ENCODE results near the gene BCL2L13.
A peak's percentile ranks its signal among the peaks of the same experiment; 100 is the strongest.

BCL2L13 gene

GRCh38 chr22:17726928-17727897 is 88.7 kb downstream of the BCL2L13 start:
- no peak for DNase-seq (ENCODE audit: low spot score)

- DNase-seq (ENCODE audit: low spot score): no peak
Measured at GRCh38 chr22:17728786-17729185, 90.2 kb downstream of the BCL2L13 start.

DNA sequence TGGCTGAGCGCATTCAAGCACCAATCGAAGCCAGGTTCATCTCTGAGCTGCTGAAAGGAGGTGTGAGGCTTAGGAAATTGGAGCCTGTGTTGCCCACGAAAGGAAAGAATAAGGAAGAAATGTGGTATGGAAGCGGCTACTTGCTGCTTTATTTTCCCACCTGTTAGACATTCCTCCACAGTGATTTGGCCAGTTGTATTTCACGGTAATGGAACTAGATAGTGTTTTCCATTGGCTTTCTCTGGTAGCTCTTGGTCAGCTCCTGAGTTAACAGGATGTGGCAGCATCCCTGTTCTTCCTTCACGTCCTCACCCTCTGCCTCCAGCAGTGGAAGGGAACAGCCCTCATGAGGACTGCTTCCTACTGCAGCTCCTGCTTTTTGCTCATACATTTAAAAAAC is 91.0 kb downstream of the BCL2L13 start:
- no peak for DNase-seq (ENCODE audit: low spot score)

- DNase-seq (ENCODE audit: low spot score): no peak
Measured at GRCh38 chr22:17732251-17732854, 93.8 kb downstream of the BCL2L13 start.

GRCh38 chr22:17733466-17733865 is 94.9 kb downstream of the BCL2L13 start:
- no peak for DNase-seq (ENCODE audit: low spot score)

DNA sequence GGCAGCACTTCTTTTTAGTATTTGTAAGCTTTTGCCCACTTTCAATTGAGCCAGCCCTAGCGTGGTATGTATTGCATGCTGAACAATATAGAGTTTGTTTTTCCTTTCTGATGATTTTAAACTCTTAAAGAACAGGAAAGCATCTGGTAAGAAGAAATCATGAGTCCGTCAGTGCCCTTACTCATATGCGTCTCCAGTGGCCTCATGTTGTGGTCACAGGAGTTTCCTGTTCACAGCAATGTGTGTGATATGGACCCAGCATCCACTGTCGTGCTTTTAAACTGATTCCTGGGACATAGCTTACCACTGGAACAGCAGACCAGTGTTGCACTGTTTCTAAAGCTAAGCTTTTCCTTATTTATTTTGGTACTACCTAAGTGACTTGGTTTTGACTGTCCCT is 95.6 kb downstream of the BCL2L13 start:
- DNase-seq (ENCODE audit: low spot score): no peak

- DNase-seq (ENCODE audit: low spot score): no peak
Measured at GRCh38 chr22:17738386-17739128, 100.0 kb downstream of the BCL2L13 start.

- DNase-seq (ENCODE audit: low spot score): no peak
Measured at GRCh38 chr22:17739196-17739975, 100.8 kb downstream of the BCL2L13 start.

DNA sequence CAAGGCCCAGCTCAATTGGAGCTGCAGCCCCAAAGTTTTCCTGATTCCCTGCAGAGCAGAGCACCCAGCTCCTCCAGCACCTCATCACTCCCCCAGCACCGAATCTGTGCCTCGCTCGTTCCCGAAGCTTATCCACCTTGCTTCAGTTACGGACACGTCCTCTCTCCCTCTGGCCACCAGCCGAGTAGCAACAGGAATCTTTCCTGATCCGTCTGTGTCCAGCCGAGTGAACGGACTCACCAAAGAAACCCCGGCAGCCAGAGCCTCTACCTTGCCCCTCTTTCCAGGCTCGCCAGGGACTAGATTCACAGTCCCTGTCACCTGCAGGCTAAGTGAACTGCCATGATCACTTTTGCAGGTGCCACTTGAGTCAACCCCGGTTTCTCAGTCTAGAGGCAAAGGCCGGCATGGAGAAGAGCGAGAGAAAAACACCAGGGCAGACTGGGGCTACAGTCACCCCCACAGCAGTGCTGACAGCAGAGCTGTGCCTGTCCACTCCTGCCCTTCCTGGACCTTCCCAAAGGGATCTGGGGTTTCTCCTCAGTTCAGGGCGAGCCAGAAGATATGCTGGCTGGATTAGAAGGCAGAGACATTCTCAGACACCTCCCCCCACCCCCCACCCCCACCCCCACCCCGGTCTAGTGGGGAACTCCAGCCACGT is 103.4 kb downstream of the BCL2L13 start:
- no peak for DNase-seq (ENCODE audit: low spot score)

GRCh38 chr22:17742527-17742902 is 104.0 kb downstream of the BCL2L13 start:
- DNase-seq (ENCODE audit: low spot score): peak; percentile 87

DNA sequence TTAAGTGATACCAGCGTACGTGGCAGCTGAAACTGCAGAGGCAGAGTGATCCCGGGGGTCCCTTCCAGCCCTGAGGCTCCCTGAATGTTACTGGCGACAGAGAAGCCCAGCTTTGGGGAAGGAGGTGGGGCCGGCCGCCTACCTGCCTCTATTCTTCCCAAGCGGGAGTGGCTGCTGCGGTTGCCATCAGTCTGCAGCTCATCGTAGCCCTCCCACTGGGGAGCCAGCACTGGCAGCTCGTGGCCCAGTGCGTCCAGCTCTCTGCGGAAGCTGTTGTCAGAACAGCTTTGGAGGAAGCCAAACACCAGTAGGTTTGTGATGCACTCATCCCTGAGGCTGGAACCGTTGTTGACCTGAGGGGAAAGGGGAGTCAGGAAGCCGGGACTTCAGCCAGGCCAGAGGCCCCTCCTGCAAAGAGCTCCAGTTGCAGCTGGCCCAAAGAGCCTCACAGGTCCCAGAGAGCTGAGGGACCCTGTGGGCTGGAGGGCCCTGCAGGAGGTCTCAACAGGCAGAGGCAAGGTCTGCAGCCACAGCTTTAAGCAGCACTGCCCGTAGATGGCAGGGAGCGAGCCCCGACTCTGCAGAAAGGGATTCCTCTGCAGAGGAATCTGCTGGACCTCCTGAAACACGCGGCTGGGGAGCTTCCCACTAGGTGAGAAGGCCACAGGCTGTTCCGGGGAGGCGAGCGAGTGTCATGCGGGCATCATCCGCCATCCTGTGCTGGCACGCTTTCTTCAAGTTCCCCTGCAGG is 105.3 kb downstream of the BCL2L13 start:
- no peak for DNase-seq (ENCODE audit: low spot score)

GRCh38 chr22:17744430-17744829 is 105.9 kb downstream of the BCL2L13 start:
- DNase-seq (ENCODE audit: low spot score): no peak

DNA sequence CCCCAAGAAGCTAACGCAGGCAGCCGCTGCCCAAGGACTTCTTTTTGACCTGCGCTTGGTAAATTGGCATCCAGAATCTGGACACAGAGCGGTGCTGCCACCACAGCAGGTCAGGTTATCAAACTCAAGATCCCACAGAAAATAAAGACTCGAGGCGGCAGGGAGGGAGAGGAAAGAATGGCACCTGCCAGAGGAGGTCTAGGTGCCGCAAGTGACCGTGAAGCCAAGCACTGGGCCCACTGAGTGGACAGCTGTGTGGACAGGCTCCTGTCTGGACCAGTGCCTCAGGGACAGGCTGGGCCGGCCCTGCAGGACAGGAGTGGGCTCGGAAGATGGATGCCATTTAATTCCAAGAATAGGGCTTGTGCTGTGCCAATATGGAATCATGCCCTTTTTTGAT is 108.4 kb downstream of the BCL2L13 start:
- DNase-seq (ENCODE audit: low spot score): no peak

- DNase-seq (ENCODE audit: low spot score): no peak
Measured at GRCh38 chr22:17748555-17749353, 110.2 kb downstream of the BCL2L13 start.

DNA sequence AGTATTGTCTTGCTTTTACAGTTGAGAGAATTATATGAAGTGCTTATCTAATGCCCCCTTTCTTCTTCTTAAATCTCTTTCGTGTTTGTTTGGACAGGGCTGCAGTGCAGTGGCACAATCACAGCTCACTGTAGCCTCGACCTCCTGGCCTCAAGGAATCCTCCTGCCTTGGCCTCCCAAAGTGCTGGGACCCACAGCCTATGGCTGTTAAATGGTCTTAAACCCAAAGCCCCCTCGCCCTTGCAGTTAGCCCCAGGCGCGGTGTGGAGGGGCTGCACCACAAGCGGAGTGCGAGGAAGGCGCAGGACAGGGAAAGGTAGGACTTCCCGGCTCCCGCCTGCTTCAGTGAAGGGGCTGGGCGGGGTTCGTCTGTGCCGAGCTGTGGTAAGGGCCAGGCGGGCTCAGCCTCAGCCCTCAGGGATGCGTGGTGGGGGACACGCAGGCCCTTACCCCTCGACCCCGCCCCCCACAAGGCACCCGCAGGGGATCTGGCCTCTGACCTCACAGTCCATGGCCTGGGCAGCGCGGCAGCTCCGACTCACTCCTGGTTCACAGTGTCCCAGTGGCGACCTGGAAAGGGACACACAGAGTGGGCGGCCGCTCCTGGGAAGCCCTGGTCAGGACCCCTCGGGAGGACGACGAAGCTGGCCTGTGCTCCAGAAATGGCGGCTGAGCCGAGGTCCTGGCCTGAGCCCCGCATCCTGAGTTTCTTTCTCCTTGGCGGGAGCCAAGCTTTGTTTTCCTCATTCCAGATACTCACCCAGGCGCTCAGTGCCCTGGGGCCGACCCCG is 111.2 kb downstream of the BCL2L13 start:
- DNase-seq (ENCODE audit: low spot score): no peak

DNA sequence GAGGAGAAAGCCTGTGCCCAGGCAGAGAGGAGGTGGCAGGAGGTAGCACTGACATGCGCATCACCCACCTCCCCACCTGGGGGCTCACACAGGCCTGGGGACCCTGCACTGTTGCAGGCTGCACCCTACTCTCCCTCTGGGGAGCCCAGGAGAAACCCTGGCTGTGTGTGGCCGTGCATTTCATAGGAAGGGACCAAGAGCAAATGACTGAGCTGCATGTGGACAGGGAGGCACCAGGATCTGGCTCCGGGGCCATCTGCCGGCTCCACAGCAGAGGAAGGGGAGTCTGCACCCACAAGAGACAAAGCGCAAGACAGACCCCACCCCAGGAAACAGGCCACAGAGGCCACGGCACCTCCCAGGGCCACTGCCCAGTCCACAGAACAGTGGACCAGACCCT is 113.0 kb downstream of the BCL2L13 start:
- no peak for DNase-seq (ENCODE audit: low spot score)

DNA sequence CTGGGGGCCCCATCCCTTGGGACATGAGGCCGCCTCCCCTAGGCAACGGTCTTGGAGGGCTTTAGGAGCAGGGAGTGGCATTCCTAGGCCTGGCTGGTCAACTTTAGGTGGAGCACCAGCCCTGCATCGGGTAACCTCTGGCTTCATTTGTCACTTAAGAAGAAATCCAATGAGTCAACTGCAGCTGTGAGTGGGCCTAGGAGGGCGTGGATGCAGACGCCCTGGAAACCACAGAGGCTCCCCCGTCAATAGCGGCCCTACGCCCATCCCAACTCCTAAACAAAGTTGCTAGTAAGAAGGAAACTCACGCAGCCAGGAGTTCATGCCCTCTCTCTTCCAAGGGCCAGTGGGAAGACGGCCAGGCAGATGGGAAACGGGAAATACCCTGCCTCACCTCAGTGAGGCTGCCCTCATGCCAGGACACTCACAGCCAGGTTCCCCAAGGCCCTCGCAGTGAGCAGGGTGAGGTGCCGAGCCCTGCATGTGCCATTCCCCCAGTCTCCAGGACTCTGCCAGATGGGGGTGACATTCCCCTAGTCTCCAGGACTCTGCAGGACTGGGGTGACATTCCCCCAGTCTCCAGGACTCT is 114.9 kb downstream of the BCL2L13 start:
- no peak for DNase-seq (ENCODE audit: low spot score)

GRCh38 chr22:17754233-17754925 is 115.8 kb downstream of the BCL2L13 start:
- no peak for DNase-seq (ENCODE audit: low spot score)

All from germinal center (tissue), 1 donor.